DND-41 (cell line): ENCODE measurements around the gene DGKZ.

Experiments used
- ATAC-seq: fragments of 200-7000 bp; cut with Tn5 transposase; 3 replicates; pipeline ENCODE4 v1.9.1; 2021; ENCODE audit warnings: low read depth; ENCODE audit not compliant: insufficient read depth
- DNase-seq: peaks from one replicate; pipeline ENCODE4 v3.0.0-alpha.2; 2020
- H2AFZ ChIP-seq: 2 replicates; pipeline ENCODE4 v1.6.0; 2012; ENCODE audit warnings: low read depth, low read length
- H3K27ac ChIP-seq: 2 replicates; pipeline ENCODE4 v1.5.1; 2012; ENCODE audit warnings: low read length, inconsistent platforms
- H3K27me3 ChIP-seq: fragments of 200-600 bp; sonication (generic); 2 replicates; pipeline ENCODE4 v1.6.0; 2012; ENCODE audit warnings: low read length, mild to moderate bottlenecking, inconsistent platforms; ENCODE audit not compliant: insufficient read depth, poor library complexity
- H3K36me3 ChIP-seq: 2 replicates; pipeline ENCODE4 v1.5.1; 2012; ENCODE audit warnings: low read length, inconsistent platforms; ENCODE audit not compliant: insufficient read depth
- H3K4me1 ChIP-seq: 2 replicates; pipeline ENCODE4 v1.5.1; 2012; ENCODE audit warnings: mild to moderate bottlenecking, low read length; ENCODE audit not compliant: insufficient read depth
- H3K4me2 ChIP-seq: 2 replicates; pipeline ENCODE4 v1.6.0; 2012; ENCODE audit warnings: mild to moderate bottlenecking, moderate library complexity, low read length, inconsistent platforms; ENCODE audit not compliant: insufficient read depth
- H3K4me3 ChIP-seq, 2 experiments: fragments of 200-600 bp in 1 of 2; shearing (Covaris generic) in 1 of 2; 2 replicates each; pipeline ENCODE4 v1.5.1; 2012 to 2016; ENCODE audit warnings: inconsistent platforms in 2 of 2, low read length in 2 of 2, mild to moderate bottlenecking in 2 of 2, low read depth in 1 of 2, moderate library complexity in 1 of 2
- H3K79me2 ChIP-seq: 2 replicates; pipeline ENCODE4 v1.6.0; 2012; ENCODE audit warnings: low read length, inconsistent platforms; ENCODE audit not compliant: insufficient read depth
- H3K9ac ChIP-seq: 2 replicates; pipeline ENCODE4 v1.6.0; 2012; ENCODE audit warnings: low read depth, mild to moderate bottlenecking, inconsistent platforms, low read length, moderate library complexity
- H3K9me3 ChIP-seq: 2 replicates; pipeline ENCODE4 v1.5.1; 2012; ENCODE audit warnings: low read length, moderate library complexity, mild to moderate bottlenecking, inconsistent platforms; ENCODE audit not compliant: insufficient read depth, severe bottlenecking
- H4K20me1 ChIP-seq: 2 replicates; pipeline ENCODE4 v1.6.0; 2012; ENCODE audit warnings: low read length; ENCODE audit not compliant: insufficient read depth
- EZH2 ChIP-seq: IDR thresholded peaks from 3 replicates; pipeline ENCODE4 v1.6.1; 2012; ENCODE audit warnings: borderline replicate concordance, low read depth, mild to moderate bottlenecking, moderate library complexity, low read length, inconsistent platforms; ENCODE audit not compliant: severe bottlenecking
- TF ChIP-seq, protein P1 (sequence below): IDR thresholded peaks from 2 replicates; pipeline ENCODE4 v1.5.1; 2012; ENCODE audit warnings: borderline replicate concordance, low read length, moderate library complexity, mild to moderate bottlenecking; ENCODE audit not compliant: poor library complexity, severe bottlenecking; ENCODE audit errors: extremely low read depth

Gene DGKZ

GRCh38 chr11:46407635-46408034 is 60.4 kb downstream of the DGKZ start:
- no peak overlapping the region for H2AFZ ChIP-seq
- no peak overlapping the region for H3K4me2 ChIP-seq
- no peak for TF ChIP-seq EZH2
- TF ChIP-seq, protein P1, sequence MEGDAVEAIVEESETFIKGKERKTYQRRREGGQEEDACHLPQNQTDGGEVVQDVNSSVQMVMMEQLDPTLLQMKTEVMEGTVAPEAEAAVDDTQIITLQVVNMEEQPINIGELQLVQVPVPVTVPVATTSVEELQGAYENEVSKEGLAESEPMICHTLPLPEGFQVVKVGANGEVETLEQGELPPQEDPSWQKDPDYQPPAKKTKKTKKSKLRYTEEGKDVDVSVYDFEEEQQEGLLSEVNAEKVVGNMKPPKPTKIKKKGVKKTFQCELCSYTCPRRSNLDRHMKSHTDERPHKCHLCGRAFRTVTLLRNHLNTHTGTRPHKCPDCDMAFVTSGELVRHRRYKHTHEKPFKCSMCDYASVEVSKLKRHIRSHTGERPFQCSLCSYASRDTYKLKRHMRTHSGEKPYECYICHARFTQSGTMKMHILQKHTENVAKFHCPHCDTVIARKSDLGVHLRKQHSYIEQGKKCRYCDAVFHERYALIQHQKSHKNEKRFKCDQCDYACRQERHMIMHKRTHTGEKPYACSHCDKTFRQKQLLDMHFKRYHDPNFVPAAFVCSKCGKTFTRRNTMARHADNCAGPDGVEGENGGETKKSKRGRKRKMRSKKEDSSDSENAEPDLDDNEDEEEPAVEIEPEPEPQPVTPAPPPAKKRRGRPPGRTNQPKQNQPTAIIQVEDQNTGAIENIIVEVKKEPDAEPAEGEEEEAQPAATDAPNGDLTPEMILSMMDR, result no peak
- no peaks in the 10 kb centered on the region for H3K9me3 ChIP-seq
- H3K4me1 ChIP-seq, result no peaks in the 10 kb centered on the region
- DNase-seq (no peak), ATAC-seq (no peak)
- H3K4me3 ChIP-seq, result no peak overlapping the region
- no peaks in the 10 kb centered on the region for H3K27me3 ChIP-seq
- H3K27ac ChIP-seq, result no peak overlapping the region
- H3K9ac ChIP-seq, result no peak overlapping the region
- H3K79me2 ChIP-seq, result no peaks in the 10 kb centered on the region
- H3K36me3 ChIP-seq, result peaks cover 73% of the 10 kb centered on the region
- peaks cover 8% of the 10 kb centered on the region; the same call in 1 of the 2 replicates for H4K20me1 ChIP-seq

GRCh38 chr11:46408407-46408986 is 61.2 kb downstream of the DGKZ start:
- Histone ChIP-seq H3K4me1 (no peaks in the 10 kb centered on the region), H3K9me3 (no peaks in the 10 kb centered on the region), H3K27ac (no peak overlapping the region), H2AFZ (no peak overlapping the region), H3K4me2 (no peak overlapping the region), H3K79me2 (no peaks in the 10 kb centered on the region), H3K27me3 (no peaks in the 10 kb centered on the region), H4K20me1 (peaks cover 8% of the 10 kb centered on the region; the same call in 1 of the 2 replicates), H3K36me3 (peaks cover 71% of the 10 kb centered on the region), H3K9ac (no peak overlapping the region), H3K4me3 (no peak overlapping the region)
- no peak for ATAC-seq
- TF ChIP-seq, protein P1, result no peak
- no peak for TF ChIP-seq EZH2
- DNase-seq, result no peak

DNA sequence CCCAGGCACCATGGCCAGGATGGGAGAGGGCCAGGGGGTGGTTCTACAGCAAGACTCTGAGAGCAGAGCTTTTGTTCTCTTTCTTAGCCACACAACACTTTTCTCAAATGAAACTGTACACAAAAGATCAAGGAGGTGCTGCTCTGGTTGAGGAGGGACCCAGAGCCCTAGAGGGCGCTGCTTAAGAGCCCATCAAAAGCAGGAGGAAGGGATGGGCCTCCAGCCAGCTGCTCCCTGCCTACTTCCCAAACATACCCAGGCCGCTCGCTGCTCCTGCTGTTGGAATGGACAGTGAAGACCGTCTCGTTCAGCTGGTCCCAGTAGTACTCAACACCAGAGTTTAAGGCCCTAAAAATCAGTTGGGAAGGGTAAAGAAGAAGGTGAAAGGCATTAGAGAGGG is 62.8 kb downstream of the DGKZ start:
- no peak for ATAC-seq
- no peaks in the 10 kb centered on the region for H3K79me2 ChIP-seq
- H3K27me3 ChIP-seq, result no peaks in the 10 kb centered on the region
- H2AFZ ChIP-seq, result no peak overlapping the region
- H3K27ac ChIP-seq, result no peak overlapping the region
- no peak overlapping the region for H3K4me3 ChIP-seq
- peaks cover 3% of the 10 kb centered on the region; the same call in 1 of the 2 replicates for H4K20me1 ChIP-seq
- no peak for DNase-seq
- TF ChIP-seq EZH2, result no peak
- TF ChIP-seq, protein P1, result peak; percentile 34
- H3K4me2 ChIP-seq, result no peak overlapping the region
- H3K9me3 ChIP-seq, result no peaks in the 10 kb centered on the region
- H3K36me3 ChIP-seq, result peaks cover 71% of the 10 kb centered on the region
- H3K9ac ChIP-seq, result no peak overlapping the region
- peaks cover 15% of the 10 kb centered on the region for H3K4me1 ChIP-seq
